Activated CD4-positive, alpha-beta T cell treated with anti-CD3 and anti-CD28 coated beads, Interleukin-2, amount 50 U/mL, for 16 hours (primary cell): Measurements from ENCODE around the gene BAIAP2.
"Not testable (repeated sequence)": the region's sequence is repeated elsewhere in the genome, so short reads cannot be mapped to it uniquely, and the experiment has no call there.

Source experiments
- DNase-seq: peaks from one replicate; pipeline ENCODE4 v3.0.0-alpha.2; 2020

Gene BAIAP2

GRCh38 chr17:81144423-81144781, 109.5 kb downstream of the BAIAP2 start:
- DNase-seq, result no peak

- not testable (repeated sequence) for DNase-seq
Observed at GRCh38 chr17:81146208-81146607, 111.3 kb downstream of the BAIAP2 start.

GRCh38 chr17:81147701-81148100, 112.8 kb downstream of the BAIAP2 start:
- no peak for DNase-seq

GRCh38 chr17:81148571-81148970, 113.6 kb downstream of the BAIAP2 start:
- no peak for DNase-seq

- no peak for DNase-seq
Observed at GRCh38 chr17:81148986-81149533, 114.1 kb downstream of the BAIAP2 start.

- DNase-seq, result no peak
Observed at GRCh38 chr17:81150377-81151077, 115.6 kb downstream of the BAIAP2 start.

- no peak for DNase-seq
Observed at GRCh38 chr17:81151278-81151677, 116.3 kb downstream of the BAIAP2 start.

GRCh38 chr17:81152288-81152828, 117.4 kb downstream of the BAIAP2 start:
- no peak for DNase-seq

GRCh38 chr17:81153340-81153803, 118.4 kb downstream of the BAIAP2 start:
- DNase-seq, result no peak

GRCh38 chr17:81154016-81154415, 119.1 kb downstream of the BAIAP2 start:
- DNase-seq, result not testable (repeated sequence)

- DNase-seq, result no peak
Observed at GRCh38 chr17:81154961-81155360, 120.0 kb downstream of the BAIAP2 start.

GRCh38 chr17:81156866-81157805, 122.2 kb downstream of the BAIAP2 start:
- no peak for DNase-seq

- DNase-seq, result no peak
Observed at GRCh38 chr17:81157848-81158687, 123.1 kb downstream of the BAIAP2 start.

- no peak for DNase-seq
Observed at GRCh38 chr17:81158688-81159590, 124.0 kb downstream of the BAIAP2 start.

GRCh38 chr17:81159611-81160265, 124.8 kb downstream of the BAIAP2 start:
- no peak for DNase-seq

- no peak for DNase-seq
Observed at GRCh38 chr17:81160306-81160705, 125.4 kb downstream of the BAIAP2 start.

- DNase-seq, result no peak
Observed at GRCh38 chr17:81160747-81161453, 125.9 kb downstream of the BAIAP2 start.

GRCh38 chr17:81161536-81161935, 126.6 kb downstream of the BAIAP2 start:
- no peak for DNase-seq

GRCh38 chr17:81161972-81162371, 127.0 kb downstream of the BAIAP2 start:
- DNase-seq, result no peak

- DNase-seq, result no peak
Observed at GRCh38 chr17:81162491-81162890, 127.5 kb downstream of the BAIAP2 start.
